Astrocyte of the spinal cord (primary cell): ENCODE measurements around the gene SMYD3.

Source experiments
- DNase-seq: peaks from one replicate; pipeline ENCODE4 v3.0.0; 2011; ENCODE audit warnings: low read depth, low spot score
- H3K4me3 ChIP-seq: 2 replicates; pipeline ENCODE4 v1.5.1; 2011; ENCODE audit warnings: low read depth, mild to moderate bottlenecking, low read length, moderate library complexity
- CTCF ChIP-seq: IDR thresholded peaks from 2 replicates; pipeline ENCODE4 v1.5.1; 2012; ENCODE audit warnings: low read depth, mild to moderate bottlenecking, low read length, inconsistent platforms
- in situ Hi-C: cut with HindIII; loops from 2 replicates; pipeline ENCODE4 v1.10.0; 2017; ENCODE audit warnings: low sequenced_read_pairs

The SMYD3 gene

GRCh38 chr1:246295340-246295739, 211.7 kb downstream of the SMYD3 start:
- in situ Hi-C loops = no loop called here

GRCh38 chr1:246294263-246294662, 212.8 kb downstream of the SMYD3 start:
- no peak for TF ChIP-seq CTCF
- DNase-seq = no peak
- in situ Hi-C loops = no loop called here
- H3K4me3 ChIP-seq = no peak overlapping the region

More at GRCh38 chr1:246295340-246295739, 211.7 kb downstream of the SMYD3 start:
- H3K4me3 ChIP-seq = no peak overlapping the region
- DNase-seq = no peak
- TF ChIP-seq CTCF = no peak

- TF ChIP-seq CTCF = no peak
- no peak overlapping the region for H3K4me3 ChIP-seq
- in situ Hi-C loops = no loop called here
- DNase-seq = no peak
Measured at GRCh38 chr1:246293366-246294121, 213.5 kb downstream of the SMYD3 start.

GRCh38 chr1:246292571-246292970, 214.5 kb downstream of the SMYD3 start:
- TF ChIP-seq CTCF = no peak
- DNase-seq = no peak
- in situ Hi-C loops = no loop called here
- H3K4me3 ChIP-seq = no peak overlapping the region

- in situ Hi-C loops = no loop called here
Measured at GRCh38 chr1:246291127-246291526, 216.0 kb downstream of the SMYD3 start.

GRCh38 chr1:246283771-246284410, 223.2 kb downstream of the SMYD3 start:
- H3K4me3 ChIP-seq = no peak overlapping the region
- no peak for DNase-seq
- in situ Hi-C loops = no loop called here

More at GRCh38 chr1:246291127-246291526, 216.0 kb downstream of the SMYD3 start:
- no peak for TF ChIP-seq CTCF
- DNase-seq = no peak
- H3K4me3 ChIP-seq = no peak overlapping the region

More at GRCh38 chr1:246283771-246284410, 223.2 kb downstream of the SMYD3 start:
- no peak for TF ChIP-seq CTCF
